Ishikawa (cell line): ENCODE results near the gene MUC12.

Experiments used
- CEBPB ChIP-seq: IDR thresholded peaks from 2 replicates; pipeline ENCODE4 v1.6.1; 2012
- CREB1 ChIP-seq: IDR thresholded peaks from 2 replicates; pipeline ENCODE4 v1.6.1; 2012; ENCODE audit warnings: low read depth
- EGR1 ChIP-seq: IDR thresholded peaks from 2 replicates; pipeline ENCODE4 v1.6.1; 2012
- EP300 ChIP-seq: IDR thresholded peaks from 2 replicates; pipeline ENCODE4 v1.6.1; 2012; ENCODE audit warnings: borderline replicate concordance
- FOXM1 ChIP-seq: IDR thresholded peaks from 2 replicates; pipeline ENCODE4 v1.6.1; 2012; ENCODE audit warnings: low read depth, borderline replicate concordance
- MAX ChIP-seq: IDR thresholded peaks from 2 replicates; pipeline ENCODE4 v1.6.1; 2012
- RAD21 ChIP-seq: IDR thresholded peaks from 2 replicates; pipeline ENCODE4 v1.6.1; 2012; ENCODE audit warnings: low read depth
- REST ChIP-seq: IDR thresholded peaks from 2 replicates; pipeline ENCODE4 v1.6.1; 2012; ENCODE audit warnings: low read depth, mild to moderate bottlenecking
- TAF1 ChIP-seq: IDR thresholded peaks from 2 replicates; pipeline ENCODE4 v1.6.1; 2012; ENCODE audit warnings: low read depth, mild to moderate bottlenecking
- TCF12 ChIP-seq: IDR thresholded peaks from 2 replicates; pipeline ENCODE4 v1.6.1; 2012; ENCODE audit warnings: low read depth
- TEAD4 ChIP-seq: IDR thresholded peaks from 2 replicates; pipeline ENCODE4 v1.6.1; 2012
- USF1 ChIP-seq: IDR thresholded peaks from 2 replicates; pipeline ENCODE4 v1.6.1; 2012
- YY1 ChIP-seq: IDR thresholded peaks from 2 replicates; pipeline ENCODE4 v1.6.1; 2012; ENCODE audit warnings: low read depth
- ZBTB7A ChIP-seq: IDR thresholded peaks from 2 replicates; pipeline ENCODE4 v1.6.1; 2012; ENCODE audit warnings: low read depth

MUC12 gene

GRCh38 chr7:101021703-101022102 is 52.3 kb downstream of the MUC12 start:
- no peak for TF ChIP-seq ZBTB7A
- no peak for TF ChIP-seq YY1
- no peak for TF ChIP-seq EP300

- TF ChIP-seq FOXM1, result no peak
- no peak for TF ChIP-seq MAX
- TF ChIP-seq REST, result no peak
- TF ChIP-seq EP300, result no peak
- no peak for TF ChIP-seq USF1
- TF ChIP-seq TEAD4, result no peak
- TF ChIP-seq TCF12, result no peak
- TF ChIP-seq CREB1, result no peak
- no peak for TF ChIP-seq EGR1
Measured at GRCh38 chr7:101023839-101024238, 54.5 kb downstream of the MUC12 start.

- no peak for TF ChIP-seq YY1
- TF ChIP-seq RAD21, result peak; percentile 13; the same call in 1 of the 2 replicates
Measured at GRCh38 chr7:101031082-101031481, 61.7 kb downstream of the MUC12 start.

- TF ChIP-seq TEAD4, result no peak
Measured at GRCh38 chr7:101035941-101036340, 66.6 kb downstream of the MUC12 start.

GRCh38 chr7:101041283-101041682 is 71.9 kb downstream of the MUC12 start:
- TF ChIP-seq REST, result peak; percentile 62; the same call in 1 of the 2 replicates

- TF ChIP-seq EGR1 (no peak), YY1 (no peak), RAD21 (0 out of 2 replicates have a peak, but pooled peaks have one; percentile 3), TAF1 (no peak), REST (peak; percentile 98)
Measured at GRCh38 chr7:101058355-101058754, 89.0 kb downstream of the MUC12 start.

- TF ChIP-seq FOXM1 (no peak), TCF12 (no peak), CEBPB (no peak), USF1 (no peak)
Measured at GRCh38 chr7:101059620-101059942, 90.2 kb downstream of the MUC12 start.
